ENCODE measurements around the gene SYNGAP1.

The SYNGAP1 gene

DNA sequence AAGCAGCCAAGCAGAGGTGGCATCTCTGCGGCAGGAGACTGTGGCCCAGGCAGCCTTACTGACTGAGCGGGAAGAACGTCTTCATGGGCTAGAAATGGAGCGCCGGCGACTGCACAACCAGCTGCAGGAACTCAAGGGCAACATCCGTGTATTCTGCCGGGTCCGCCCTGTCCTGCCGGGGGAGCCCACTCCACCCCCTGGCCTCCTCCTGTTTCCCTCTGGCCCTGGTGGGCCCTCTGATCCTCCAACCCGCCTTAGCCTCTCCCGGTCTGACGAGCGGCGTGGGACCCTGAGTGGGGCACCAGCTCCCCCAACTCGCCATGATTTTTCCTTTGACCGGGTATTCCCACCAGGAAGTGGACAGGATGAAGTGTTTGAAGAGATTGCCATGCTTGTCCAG, 15.0 kb upstream of the SYNGAP1 start:
- no peak for DNase-seq (ENCODE audit: low read depth in 2 of 2)

DNA sequence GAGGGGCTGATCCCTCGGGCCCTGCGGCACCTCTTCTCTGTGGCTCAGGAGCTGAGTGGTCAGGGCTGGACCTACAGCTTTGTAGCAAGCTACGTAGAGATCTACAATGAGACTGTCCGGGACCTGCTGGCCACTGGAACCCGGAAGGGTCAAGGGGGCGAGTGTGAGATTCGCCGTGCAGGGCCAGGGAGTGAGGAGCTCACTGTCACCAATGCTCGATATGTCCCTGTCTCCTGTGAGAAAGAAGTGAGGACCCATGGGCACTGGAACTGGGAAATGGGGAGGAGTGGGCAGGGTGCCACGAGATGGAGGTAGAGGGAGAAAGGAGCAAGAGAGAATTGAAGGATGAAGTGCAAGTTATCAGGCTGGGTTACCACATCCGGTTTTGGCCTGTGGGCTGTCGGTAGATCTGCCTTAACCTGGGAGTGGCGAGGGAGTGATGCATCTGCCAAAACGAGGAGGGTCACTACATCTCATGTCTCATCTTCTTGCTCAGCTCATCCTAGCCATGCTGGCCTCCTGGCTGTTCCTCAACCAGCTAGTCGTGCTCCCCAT, 14.4 kb upstream of the SYNGAP1 start:
- DNase-seq (ENCODE audit: low read depth in 2 of 2): no peak

DNA sequence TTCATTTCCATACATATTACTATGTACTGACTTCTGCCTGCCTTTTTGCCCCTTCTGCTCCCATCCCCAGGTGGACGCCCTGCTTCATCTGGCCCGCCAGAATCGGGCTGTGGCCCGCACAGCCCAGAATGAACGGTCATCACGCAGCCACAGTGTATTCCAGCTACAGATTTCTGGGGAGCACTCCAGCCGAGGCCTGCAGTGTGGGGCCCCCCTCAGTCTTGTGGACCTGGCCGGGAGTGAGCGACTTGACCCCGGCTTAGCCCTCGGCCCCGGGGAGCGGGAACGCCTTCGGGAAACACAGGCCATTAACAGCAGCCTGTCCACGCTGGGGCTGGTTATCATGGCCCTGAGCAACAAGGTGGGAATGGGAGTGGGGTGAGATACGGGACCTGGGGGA, 13.7 kb upstream of the SYNGAP1 start:
- no peak for DNase-seq (ENCODE audit: low read depth in 2 of 2)

DNA sequence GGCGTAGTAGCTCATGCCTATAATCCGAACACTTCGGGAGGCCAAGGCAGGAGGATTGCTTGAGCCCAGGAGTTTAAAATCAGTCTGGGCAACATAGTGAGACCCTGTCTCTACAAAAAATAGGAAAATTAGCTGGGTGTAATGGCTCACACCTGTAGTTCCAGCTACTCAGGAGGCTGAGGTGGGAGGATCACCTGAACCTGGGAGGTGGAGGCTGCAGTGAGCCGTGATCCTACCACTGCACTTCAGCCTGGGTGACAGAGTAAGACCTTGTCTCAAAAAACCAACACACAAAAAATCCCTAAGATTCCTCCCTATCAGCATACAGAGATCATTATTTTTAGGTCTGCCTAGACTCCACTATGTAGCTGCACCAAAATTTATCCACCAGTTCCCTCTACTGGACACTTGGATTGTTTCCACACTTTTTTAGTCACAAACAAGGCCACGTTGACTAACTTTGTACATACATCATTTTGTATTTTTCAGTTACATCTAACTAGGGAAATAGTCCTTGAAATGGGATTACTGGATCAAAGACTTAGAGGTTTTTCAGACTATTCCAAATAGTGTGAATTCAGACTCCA, 12.6 kb upstream of the SYNGAP1 start:
- DNase-seq (ENCODE audit: low read depth in 2 of 2): no peak

DNA sequence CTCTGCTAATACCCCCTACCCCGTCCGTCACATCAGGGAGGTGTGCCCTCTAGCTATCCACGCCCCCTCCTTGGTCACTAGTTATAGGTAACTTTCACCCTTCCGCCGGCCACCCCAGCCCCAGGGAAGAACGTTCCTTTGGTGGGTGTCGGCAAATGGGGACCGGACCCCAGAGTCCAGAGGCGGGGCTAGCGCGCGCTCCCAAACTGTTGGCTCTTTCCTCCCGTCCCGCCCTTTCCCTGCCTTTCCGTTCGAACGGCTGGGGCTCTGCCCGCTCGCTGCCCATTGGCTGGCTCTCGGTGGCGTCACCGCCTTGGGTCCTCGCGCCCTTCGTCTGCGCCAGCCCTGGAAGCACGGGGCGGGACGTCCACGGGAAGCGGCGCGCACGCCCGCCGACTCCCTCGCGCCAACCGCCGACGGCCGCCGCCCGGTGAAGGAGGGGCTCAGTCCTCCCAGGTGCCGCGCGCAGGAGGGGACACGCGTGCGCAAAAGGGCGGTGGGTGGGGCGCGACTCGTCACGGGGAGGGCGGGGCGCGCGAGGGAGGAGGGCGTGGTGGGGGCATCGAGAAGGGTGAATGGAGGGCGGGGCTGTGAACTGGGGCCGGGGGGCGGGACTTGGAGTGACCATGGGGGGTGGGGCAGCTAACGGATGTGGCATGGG, 9.7 kb upstream of the SYNGAP1 start:
- peak; percentile 95 to 97 for DNase-seq (ENCODE audit: low read depth in 2 of 2)

DNA sequence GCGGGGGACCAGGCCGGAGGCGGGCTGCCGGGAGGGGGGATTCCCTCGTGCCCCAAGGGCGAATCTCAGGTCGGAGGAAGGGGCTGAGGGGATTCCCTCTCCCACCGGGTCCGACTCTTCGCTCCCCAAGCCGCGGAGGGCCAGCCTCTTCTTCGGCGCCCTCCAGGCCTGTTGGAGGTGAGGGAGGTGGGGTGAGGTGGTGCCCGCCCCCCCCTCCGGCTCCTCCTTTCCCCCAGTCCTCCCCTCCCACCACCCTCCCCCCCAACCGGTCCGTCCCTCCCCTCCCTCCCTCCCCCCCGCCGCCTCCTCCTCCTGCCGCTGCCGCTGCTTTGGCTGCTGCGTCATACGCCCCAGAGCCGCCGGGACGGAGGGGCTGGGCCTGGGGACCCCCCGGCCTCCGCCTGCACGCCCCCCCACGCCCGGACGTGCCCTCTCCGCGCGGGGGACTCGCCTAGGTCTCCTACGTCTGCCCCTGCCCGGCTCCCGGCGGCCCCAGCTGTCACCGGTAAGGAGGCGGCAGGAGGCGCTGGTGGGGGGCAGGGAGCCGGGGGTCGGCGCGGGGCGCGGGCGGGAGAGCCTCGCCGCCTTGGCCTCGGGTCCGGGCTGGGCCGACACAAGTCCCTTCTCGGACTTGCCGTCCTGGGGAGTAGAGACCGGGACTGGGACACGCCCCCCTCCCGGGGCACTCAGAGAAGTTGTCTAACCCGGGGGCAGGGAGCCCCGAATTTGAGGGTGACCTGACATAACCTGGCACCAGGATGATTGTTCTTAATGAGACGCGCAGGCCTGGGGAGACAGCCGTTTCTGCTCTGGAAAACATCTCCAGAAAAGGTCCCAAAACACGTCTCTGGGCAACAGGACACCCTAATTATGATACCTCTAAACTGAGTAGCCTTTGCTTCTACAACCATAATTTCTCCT, 8.9 kb upstream of the SYNGAP1 start, which contains the start of gene PHF1:
TSS of gene PHF1 (plus strand) at position 304 of the 921 bp plus-strand sequence. CDS start 1,250 bp downstream, outside the sequence.
- DNase-seq (ENCODE audit: low read depth in 2 of 2): peak; percentile 63 to 77

DNA sequence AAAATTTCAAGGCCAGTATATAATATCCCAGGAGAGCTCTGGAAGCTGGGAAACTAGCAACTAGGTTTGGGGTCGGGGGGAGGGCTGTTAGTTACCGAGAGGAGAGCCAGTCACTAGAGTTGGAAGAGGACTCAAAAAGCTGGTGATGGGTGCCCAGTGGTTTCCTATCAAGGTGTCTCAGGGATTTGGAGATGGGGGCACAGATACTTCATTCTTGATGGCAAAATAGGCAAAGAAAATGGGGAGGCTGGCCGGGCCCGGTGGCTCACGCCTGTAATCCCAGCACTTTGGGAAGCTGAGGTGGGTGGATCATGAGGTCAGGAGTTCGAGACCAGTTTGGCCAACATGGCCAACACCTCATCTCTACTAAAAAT, 8.2 kb upstream of the SYNGAP1 start:
- no peak for DNase-seq (ENCODE audit: low read depth in 2 of 2)

GRCh38 chr6:33412140-33413009, 7.5 kb upstream of the SYNGAP1 start:
- DNase-seq (ENCODE audit: low read depth in 2 of 2): no peak

- no peak for DNase-seq (ENCODE audit: low read depth in 2 of 2)
Observed at GRCh38 chr6:33413241-33414120, 6.4 kb upstream of the SYNGAP1 start.

DNA sequence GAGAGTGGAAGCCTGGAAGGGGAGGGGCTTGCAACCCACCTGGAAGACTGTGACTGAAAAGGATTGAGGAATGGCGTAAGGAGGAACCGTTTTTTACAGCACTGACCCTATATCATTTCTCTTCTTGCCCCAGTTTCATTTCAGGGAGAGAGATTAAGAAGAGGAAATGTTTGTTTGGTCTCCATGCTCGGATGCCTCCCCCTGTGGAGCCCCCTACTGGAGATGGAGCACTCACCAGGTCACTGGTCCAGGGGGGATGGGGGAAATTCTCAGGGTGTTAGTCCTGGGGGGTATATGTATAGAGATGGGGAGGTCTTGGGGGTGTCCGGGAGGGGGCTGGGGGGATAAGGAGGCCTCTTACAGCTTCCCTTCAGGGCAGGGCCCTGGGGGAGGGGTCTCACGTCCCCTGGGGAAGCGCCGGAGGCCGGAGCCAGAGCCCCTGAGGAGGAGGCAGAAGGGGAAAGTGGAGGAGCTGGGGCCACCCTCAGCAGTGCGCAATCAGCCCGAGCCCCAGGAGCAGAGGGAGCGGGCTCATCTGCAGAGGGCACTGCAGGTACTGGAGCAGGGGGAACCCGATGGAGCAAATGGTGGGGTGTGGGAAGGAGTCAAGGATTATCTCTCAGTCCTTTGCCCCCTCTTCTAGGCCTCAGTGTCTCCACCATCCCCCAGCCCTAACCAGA, 5.1 kb upstream of the SYNGAP1 start:
- no peak for DNase-seq (ENCODE audit: low read depth in 2 of 2)

GRCh38 chr6:33415831-33416230, 4.0 kb upstream of the SYNGAP1 start:
- no peak for DNase-seq (ENCODE audit: low read depth in 2 of 2)

DNA sequence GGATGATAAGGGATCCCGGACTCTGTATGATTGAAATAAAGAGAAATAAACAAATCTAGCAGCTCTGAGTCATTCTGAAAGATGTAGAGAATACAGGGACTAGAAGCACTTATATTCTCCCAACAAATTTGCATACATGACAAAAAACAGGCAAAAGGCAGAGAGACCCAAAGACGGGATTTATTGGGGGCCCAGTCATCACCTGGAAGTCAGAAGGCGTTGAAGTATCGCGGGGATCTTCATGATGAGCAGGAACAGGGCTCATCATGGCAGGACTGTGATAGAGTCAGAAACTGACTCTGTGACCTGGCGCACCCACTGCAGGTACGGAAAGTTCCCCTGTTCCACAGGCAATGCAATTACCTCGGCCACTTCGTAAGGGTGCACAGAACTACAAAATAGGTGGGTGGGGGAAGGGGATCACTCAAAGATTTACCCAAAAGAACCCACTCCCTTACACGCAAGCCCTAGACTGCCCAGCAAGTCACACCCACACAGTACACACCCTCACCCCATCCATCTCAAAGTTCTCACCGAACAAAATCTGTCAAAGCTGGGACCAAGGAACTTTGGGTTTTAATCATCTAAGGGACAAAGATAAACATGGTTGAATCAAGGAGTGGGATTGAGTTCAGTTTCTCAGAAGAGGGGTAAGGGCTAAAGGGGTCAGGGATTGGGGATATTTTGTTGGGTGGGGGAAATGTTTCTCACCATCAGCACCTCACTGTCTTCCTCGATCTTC, 3.3 kb upstream of the SYNGAP1 start:
- no peak for DNase-seq (ENCODE audit: low read depth in 2 of 2)

GRCh38 chr6:33417128-33417902, 2.5 kb upstream of the SYNGAP1 start:
- no peak for DNase-seq (ENCODE audit: low read depth in 2 of 2)

- DNase-seq (ENCODE audit: low read depth in 2 of 2): peak; percentile 97 to 99
Observed at GRCh38 chr6:33417903-33418689, 1.8 kb upstream of the SYNGAP1 start, which contains the start of gene CUTA. Gene CUTA, minus strand, starts transcription at chr6:33418107. Its CDS starts 107 bp downstream, at chr6:33418000.

GRCh38 chr6:33418690-33419291, 1.1 kb upstream of the SYNGAP1 start:
- no peak for DNase-seq (ENCODE audit: low read depth in 2 of 2)

GRCh38 chr6:33420491-33421343, 852 bp downstream of the SYNGAP1 start:
- no peak for DNase-seq (ENCODE audit: low read depth in 2 of 2)

All from activated CD8-positive, alpha-beta memory T cell treated with anti-CD3 and anti-CD28 coated beads for 4 hours (primary cell).